ENCODE results near the gene UBE2E1.

DNA sequence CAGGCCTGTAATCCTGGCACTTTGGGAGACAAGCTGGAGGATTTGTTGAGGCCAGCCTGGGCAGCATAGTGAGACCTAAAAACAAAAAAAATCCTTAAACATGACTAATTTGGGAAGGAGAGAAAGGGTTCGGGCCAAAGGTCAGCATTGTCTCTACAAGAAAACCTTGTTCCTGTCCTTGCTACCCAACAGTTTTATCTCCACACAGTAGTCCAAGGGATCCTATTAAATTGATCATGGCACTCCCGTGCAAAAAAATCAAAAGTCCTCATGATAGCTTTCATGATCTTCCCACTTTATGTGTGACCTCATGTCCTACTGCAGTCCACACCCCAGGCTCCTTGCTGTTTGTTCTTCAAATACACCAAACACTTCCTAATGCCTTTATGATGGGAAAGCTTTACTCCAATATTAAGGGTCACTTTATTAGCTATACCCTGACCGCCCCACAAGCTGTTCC, 115.3 kb downstream of the UBE2E1 start:
- TF ChIP-seq, protein P1, sequence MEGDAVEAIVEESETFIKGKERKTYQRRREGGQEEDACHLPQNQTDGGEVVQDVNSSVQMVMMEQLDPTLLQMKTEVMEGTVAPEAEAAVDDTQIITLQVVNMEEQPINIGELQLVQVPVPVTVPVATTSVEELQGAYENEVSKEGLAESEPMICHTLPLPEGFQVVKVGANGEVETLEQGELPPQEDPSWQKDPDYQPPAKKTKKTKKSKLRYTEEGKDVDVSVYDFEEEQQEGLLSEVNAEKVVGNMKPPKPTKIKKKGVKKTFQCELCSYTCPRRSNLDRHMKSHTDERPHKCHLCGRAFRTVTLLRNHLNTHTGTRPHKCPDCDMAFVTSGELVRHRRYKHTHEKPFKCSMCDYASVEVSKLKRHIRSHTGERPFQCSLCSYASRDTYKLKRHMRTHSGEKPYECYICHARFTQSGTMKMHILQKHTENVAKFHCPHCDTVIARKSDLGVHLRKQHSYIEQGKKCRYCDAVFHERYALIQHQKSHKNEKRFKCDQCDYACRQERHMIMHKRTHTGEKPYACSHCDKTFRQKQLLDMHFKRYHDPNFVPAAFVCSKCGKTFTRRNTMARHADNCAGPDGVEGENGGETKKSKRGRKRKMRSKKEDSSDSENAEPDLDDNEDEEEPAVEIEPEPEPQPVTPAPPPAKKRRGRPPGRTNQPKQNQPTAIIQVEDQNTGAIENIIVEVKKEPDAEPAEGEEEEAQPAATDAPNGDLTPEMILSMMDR (IDR thresholded peaks at IDR 0.05): no peak
- no peak for TF ChIP-seq POLR2A (IDR thresholded peaks at IDR 0.05)
